HCEC 1CT (cell line): ENCODE measurements around the gene KIF9.
"Not testable (repeated sequence)": the region's sequence is repeated elsewhere in the genome, so short reads cannot be mapped to it uniquely, and the experiment has no call there.

Experiments used
- DNase-seq: peaks from one replicate; pipeline ENCODE4 v3.0.0-alpha.2; 2017

KIF9 gene

GRCh38 chr3:47294392-47294791, 11.8 kb upstream of the KIF9 start:
- no peak for DNase-seq

GRCh38 chr3:47293822-47294221, 11.2 kb upstream of the KIF9 start:
- no peak for DNase-seq

DNA sequence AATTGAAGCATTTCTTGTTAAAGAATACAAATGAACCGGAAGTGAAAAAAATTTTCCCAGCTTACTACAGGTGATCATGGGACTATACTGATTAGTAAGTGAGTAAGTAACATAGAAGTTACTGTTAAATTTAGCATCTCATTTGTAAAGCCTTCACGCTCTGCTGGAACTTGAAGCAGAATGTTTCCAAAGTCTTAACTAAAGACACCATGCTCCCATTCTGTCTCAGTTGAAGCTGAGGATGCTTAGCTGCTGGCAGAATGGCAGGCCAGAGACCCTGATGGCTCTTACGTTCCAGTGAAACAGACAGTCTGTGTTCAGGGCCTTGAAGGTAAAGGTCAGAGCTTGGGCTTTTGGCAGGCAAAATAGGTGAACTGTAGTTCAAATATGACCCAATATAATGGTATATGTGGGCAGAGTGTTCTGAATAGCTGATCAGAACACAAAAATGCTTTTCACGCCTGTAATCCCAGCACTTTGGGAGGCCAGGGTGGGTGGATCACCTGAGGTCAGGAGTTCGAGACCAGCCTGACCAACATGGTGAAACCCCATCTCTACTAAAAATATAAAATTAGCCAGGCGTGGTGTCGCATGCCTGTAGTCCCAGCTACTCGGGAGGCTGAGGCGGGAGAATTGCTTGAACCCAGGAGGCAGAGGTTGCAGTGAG, 9.3 kb upstream of the KIF9 start:
- not testable (repeated sequence) for DNase-seq

DNA sequence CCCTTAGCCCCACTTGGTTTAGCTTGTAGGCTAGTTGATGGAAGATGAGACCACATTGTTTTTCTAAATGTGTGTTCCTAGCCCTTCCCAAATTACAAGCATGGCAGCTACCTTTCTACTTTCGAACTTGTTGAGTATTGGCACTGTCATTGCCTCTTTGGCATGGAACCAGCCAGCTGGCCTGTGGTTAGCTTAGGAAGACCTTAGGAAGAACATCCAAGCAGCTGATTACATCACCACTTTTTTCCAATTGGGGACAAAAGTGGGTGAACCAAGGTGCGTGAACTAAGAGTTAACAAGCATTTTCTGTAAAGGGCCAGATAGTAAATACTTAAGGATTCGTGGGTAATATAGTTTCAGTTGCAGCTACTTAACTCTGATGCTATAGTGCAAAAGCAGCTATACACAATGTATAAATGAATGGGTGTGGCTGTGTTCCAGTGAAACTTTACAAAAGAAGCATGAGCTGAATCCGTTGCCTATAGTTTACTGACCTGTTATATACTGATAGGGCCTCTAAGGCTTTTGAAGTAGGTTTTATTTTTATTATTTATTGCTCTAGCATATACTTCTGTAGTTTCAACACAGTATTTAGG, 8.7 kb upstream of the KIF9 start:
- DNase-seq: no peak

- no peak for DNase-seq
Measured at GRCh38 chr3:47288966-47289910, 6.6 kb upstream of the KIF9 start.

GRCh38 chr3:47283591-47284364, 1.2 kb upstream of the KIF9 start:
- no peak for DNase-seq

- DNase-seq: peak; percentile 11
Measured at GRCh38 chr3:47283193-47283537, 566 bp upstream of the KIF9 start.

DNA sequence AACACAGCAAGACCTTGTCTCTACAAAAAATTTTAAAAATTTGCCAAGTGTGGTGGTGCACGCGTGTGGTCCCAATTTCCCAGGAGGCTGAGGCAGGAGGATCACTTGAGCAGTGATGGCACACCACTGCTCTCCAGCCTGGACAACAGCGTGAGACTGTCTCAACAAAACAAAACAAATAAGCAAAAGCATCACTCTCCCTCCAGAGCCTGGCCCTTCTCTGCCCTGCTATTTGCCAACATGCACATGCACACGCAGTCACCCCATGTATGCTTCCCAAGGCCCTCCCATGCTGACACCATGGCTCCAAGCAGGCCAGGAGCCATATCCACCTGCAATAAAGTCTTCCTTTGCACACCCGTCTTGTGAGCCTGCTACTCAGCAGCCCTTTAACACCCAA, 2.1 kb downstream of the KIF9 start:
- no peak for DNase-seq

DNA sequence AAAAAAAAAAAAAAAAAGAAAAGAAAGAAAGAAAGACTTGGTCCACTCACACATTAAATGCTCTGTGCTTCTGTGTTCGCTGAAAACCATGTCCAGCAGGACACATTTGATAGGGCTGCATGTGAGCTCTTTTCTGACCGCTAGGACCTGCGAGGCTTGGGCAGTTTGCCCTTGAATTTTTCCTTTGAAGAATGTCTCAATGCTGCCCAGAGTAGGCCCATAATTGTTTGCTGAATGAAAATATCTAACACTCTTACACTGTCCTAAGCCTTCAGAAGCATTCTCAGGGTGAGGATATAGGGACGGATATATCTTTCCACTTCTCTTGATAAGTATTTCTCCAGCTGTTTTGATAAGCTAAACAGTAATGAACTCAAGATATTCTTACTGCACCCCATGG, 6.0 kb downstream of the KIF9 start:
- no peak for DNase-seq

DNA sequence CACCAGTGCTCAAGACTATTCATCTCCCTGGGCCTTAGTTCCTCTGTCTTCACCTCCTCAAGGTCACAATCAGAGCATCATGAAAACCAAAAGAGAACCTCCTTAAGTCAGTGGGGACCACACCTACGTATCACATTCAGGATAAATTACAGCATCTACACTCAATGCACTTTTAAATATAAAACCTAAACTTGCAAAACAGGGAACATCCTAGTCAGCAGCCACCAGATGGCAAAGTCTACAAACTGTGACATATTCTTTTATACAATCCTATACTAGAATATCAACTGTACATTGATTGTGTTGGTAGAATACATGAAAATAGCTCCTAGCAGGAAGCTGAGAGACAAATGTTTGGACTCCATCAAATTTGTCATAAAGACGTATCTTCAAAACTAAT, 7.9 kb downstream of the KIF9 start:
- no peak for DNase-seq

- DNase-seq: no peak
Measured at GRCh38 chr3:47273564-47273963, 9.0 kb downstream of the KIF9 start.

DNA sequence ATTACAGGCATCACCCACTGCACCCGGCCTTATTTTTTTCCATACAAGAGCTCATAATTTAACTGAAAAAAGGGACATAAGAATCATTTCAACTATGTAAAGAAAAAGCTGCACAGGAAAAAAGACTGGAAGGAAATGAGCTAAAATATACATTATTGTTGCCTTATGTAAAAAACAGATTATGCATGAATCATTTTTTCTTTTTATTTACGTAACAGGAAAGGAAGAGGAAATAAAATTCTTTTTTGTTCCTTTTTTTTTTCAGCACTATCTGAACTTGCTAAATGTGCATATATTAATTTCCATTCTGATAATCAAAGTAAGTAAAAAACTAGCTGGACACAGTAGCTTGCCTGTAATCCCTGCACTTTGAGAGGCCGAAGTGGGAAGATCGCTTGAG, 12.1 kb downstream of the KIF9 start:
- no peak for DNase-seq

GRCh38 chr3:47267490-47267824, 15.1 kb downstream of the KIF9 start:
- no peak for DNase-seq

GRCh38 chr3:47266709-47267489, 15.7 kb downstream of the KIF9 start:
- DNase-seq: peak; percentile 87

GRCh38 chr3:47265725-47266428, 16.7 kb downstream of the KIF9 start:
- DNase-seq: peak; percentile 20

- DNase-seq: no peak
Measured at GRCh38 chr3:47265008-47265407, 17.6 kb downstream of the KIF9 start.

- DNase-seq: no peak
Measured at GRCh38 chr3:47261301-47261700, 21.3 kb downstream of the KIF9 start.

GRCh38 chr3:47260605-47261004, 22.0 kb downstream of the KIF9 start:
- no peak for DNase-seq

GRCh38 chr3:47259114-47259513, 23.5 kb downstream of the KIF9 start:
- DNase-seq: no peak

DNA sequence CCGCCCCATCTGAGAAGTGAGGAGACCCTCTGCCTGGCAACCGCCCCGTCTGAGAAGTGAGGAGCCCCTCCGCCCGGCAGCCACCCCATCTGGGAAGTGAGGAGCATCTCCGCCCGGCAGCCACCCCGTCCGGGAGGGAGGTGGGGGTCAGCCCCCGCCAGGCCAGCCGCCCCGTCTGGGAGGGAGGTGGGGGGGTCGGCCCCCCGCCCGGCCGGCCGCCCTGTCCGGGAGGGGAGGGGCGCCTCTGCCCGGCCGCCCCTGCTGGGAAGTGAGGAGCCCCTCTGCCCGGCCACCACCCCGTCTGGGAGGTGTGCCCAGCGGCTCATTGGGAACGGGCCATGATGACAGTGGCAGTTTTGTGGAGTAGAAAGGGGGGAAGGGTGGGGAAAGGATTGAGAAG, 26.3 kb downstream of the KIF9 start:
- not testable (repeated sequence) for DNase-seq

DNA sequence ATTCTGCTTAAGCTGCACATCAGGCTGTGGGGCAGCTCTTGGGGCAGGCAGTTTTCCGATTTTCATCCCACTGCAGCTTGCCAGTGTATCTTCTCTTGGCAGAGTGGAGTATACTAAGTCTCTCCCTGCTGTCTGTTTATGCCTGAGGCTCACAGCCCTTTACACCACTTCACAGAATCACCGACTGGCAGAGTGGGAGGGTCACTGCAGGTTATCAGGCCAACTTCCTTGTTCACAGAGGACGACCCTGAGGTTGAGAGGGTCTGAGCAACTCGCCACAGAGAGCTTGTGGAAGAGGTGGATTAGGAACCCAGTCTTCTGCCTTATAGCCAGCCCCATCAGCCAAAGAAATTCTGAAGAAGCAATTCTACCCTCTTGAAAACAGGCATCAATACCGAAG, 30.9 kb downstream of the KIF9 start:
- DNase-seq: no peak

- not testable (repeated sequence) for DNase-seq
Measured at GRCh38 chr3:47251085-47251484, 31.5 kb downstream of the KIF9 start.
